Adrenal gland (tissue), 12 donors: ENCODE data around the gene STMN1. TPM values are rescaled to one million over a fixed set of nuclear protein-coding genes. Genes with fewer than 3 reads are reported as not detected.
"Not testable (repeated sequence)": the region's sequence is repeated elsewhere in the genome, so short reads cannot be mapped to it uniquely, and the experiment has no call there.

Experiments
- DNase-seq, 7 donors: peaks; one replicate each; pipeline ENCODE4 v3.0.0-alpha.2; 2019 to 2020
- H3K27ac ChIP-seq, 5 donors: fragments of 200-600 bp; sonication (generic) in 4 of 5; 1 replicate in 3 of 5; 2 replicates in 2 of 5; pipeline versions ENCODE4 v1.5.1 to v1.8.0; 2016 to 2020; ENCODE audit warnings: mild to moderate bottlenecking in 1 of 5
- H3K27me3 ChIP-seq: fragments of 200-600 bp; 2 replicates; pipeline ENCODE4 v1.8.0; 2021
- H3K36me3 ChIP-seq, 2 donors: fragments of 200-600 bp; replicated peaks in 1 of 2; 1 replicate in 1 of 2; 2 replicates in 1 of 2; pipeline versions ENCODE4 v1.5.1 to v1.8.0; 2018 to 2022
- H3K4me1 ChIP-seq, 2 donors: fragments of 200-600 bp; replicated peaks in 1 of 2; 1 replicate in 1 of 2; 2 replicates in 1 of 2; pipeline versions ENCODE4 v1.5.1 to v1.8.0; 2018 to 2021
- H3K4me3 ChIP-seq, 4 donors: fragments of 200-600 bp; sonication (generic) in 3 of 4; one replicate each; pipeline ENCODE4 v1.5.1; 2016 to 2018
- H3K9me3 ChIP-seq, 3 donors: fragments of 200-600 bp; sonication (generic) in 1 of 3; replicated peaks in 1 of 3; 1 replicate in 2 of 3; 2 replicates in 1 of 3; pipeline versions ENCODE4 v1.5.1 to v1.8.0; 2016 to 2021
- CTCF ChIP-seq, 6 experiments: fragments of 450-650 bp in 4 of 6; fragments of 200-600 bp in 2 of 6; sonication (generic) in 1 of 6; IDR thresholded peaks; 1 replicate in 5 of 6; 2 replicates in 1 of 6; pipeline versions ENCODE4 v1.5.1 to v1.8.0; 2016 to 2021; ENCODE audit warnings: antibody characterized with exemption in 6 of 6, mild to moderate bottlenecking in 2 of 6, moderate library complexity in 1 of 6
- POLR2A ChIP-seq, 2 donors: fragments of 450-650 bp; IDR thresholded peaks; one replicate each; pipeline ENCODE4 v1.6.1; 2017; ENCODE audit warnings: antibody characterized with exemption in 2 of 2, mild to moderate bottlenecking in 2 of 2, moderate library complexity in 1 of 2
- WGBS, 4 donors: extraction: QIAGEN DNeasy Blood & Tissue Kit in 2 of 4; methylation state at CpG; one replicate each; pipeline versions ENCODE4 v1.1.5 to v1.1.7; 2013 to 2017; 5-methylcytosine and 5-hydroxymethylcytosine counted together
- intact Hi-C, 2 donors: fragments of 100-400 bp; cut with DNase I; formaldehyde crosslinking; loops; one replicate each; pipeline versions ENCODE4 v1.14.1 to v1.15.0; 2022 to 2023
- polyA plus RNA-seq, 3 donors: library from polyadenylated mRNA; stranded (reverse); fragments of 200-250 nt in 2 of 3; fragments of 350-450 nt in 1 of 3; fragmentation: Illumina TruSeq in 1 of 3; extraction: RNeasy Lipid Tissue Mini Kit (QIAGEN cat#74804) in 1 of 3; gene quantifications; one replicate each; pipeline ENCODE4 v1.2.3, GENCODE V29; 2013 to 2014
- total RNA-seq, 9 donors: library from RNA; depleted of rRNA in 4 of 9; stranded (reverse); fragments of >200 nt in 4 of 9; fragments of 120-200 nt in 1 of 9; fragmentation: NEBNext Ultra II Directional in 1 of 9; extraction: Animal tissue kit (Norgen Biotek cat#: 25700) in 1 of 9; gene quantifications; one replicate each; pipeline versions ENCODE4 v1.1.0 to v1.2.4, GENCODE V29; 2013 to 2023
- donor health status: healthy with polysubstance abuse.
- donor health status: Bipolar disorder and iron deficiency.
- donor health status: DM: yes; HTN: yes; CAD: no.
- donor health status: DM: no; HTN: no; CAD: no.
- donor health status: DM: no; HTN: no; CAD: no.
- donor health status: DM: yes; HTN: yes; CAD: no.

Gene STMN1
- total and polyA plus RNA-seq, 12 donors, result 7.9 to 242 (median 28.0) TPM

- Histone ChIP-seq H3K27ac (no peak overlapping the region), H3K27me3 (no peaks in the 10 kb centered on the region), H3K36me3 (no peaks in the 10 kb centered on the region), H3K9me3 (no peaks in the 10 kb centered on the region), H3K4me1 (no peaks in the 10 kb centered on the region), H3K4me3 (no peak overlapping the region)
- intact Hi-C loops, result no loop called here
- no peak for TF ChIP-seq POLR2A (IDR thresholded peaks at IDR 0.05)
- TF ChIP-seq CTCF (IDR thresholded peaks at IDR 0.05), result no peak
- DNase-seq, result no peak
- WGBS, 4 donors, result 45 to 63% (median 58%) methylated on average over 4 of the region's 4 CpGs
Measured at GRCh38 chr1:25952841-25953401, 46.7 kb upstream of the STMN1 start.

GRCh38 chr1:25948641-25949040 lies 42.4 kb upstream of the STMN1 start:
- no peak for TF ChIP-seq CTCF (IDR thresholded peaks at IDR 0.05)
- TF ChIP-seq POLR2A (IDR thresholded peaks at IDR 0.05), result no peak
- Histone ChIP-seq H3K27me3 (no peaks in the 10 kb centered on the region), H3K36me3 (no peaks in the 10 kb centered on the region), H3K4me3 (no peak overlapping the region), H3K4me1 (no peaks in the 10 kb centered on the region), H3K27ac (no peak overlapping the region), H3K9me3 (no peaks in the 10 kb centered on the region)
- 91 to 98% (median 93%) methylated on average over 4 of the region's 4 CpGs for WGBS, 4 donors
- intact Hi-C loops, result no loop called here
- DNase-seq, result no peak

- intact Hi-C loops, result no loop called here
- Histone ChIP-seq H3K36me3 (no peaks in the 10 kb centered on the region), H3K4me3 (no peak overlapping the region), H3K27ac (no peak overlapping the region), H3K9me3 (no peaks in the 10 kb centered on the region), H3K27me3 (no peaks in the 10 kb centered on the region), H3K4me1 (no peaks in the 10 kb centered on the region)
- WGBS, 4 donors, result 83 to 97% (median 89%) methylated on average over 2 of the region's 2 CpGs
- TF ChIP-seq POLR2A (IDR thresholded peaks at IDR 0.05), result no peak
- no peak for DNase-seq
Measured at GRCh38 chr1:25947027-25947426, 40.8 kb upstream of the STMN1 start.

- intact Hi-C loops, result no loop called here
- TF ChIP-seq CTCF (IDR thresholded peaks at IDR 0.05) (no peak), POLR2A (IDR thresholded peaks at IDR 0.05) (no peak)
- 81 to 92% (median 86%) methylated on average over 5 of the region's 5 CpGs for WGBS, 4 donors
- H3K4me1 ChIP-seq, result no peaks in the 10 kb centered on the region
- DNase-seq, result no peak
- H3K27ac ChIP-seq, result no peak overlapping the region
- H3K27me3 ChIP-seq, result no peaks in the 10 kb centered on the region
- H3K4me3 ChIP-seq, result no peak overlapping the region
- no peaks in the 10 kb centered on the region for H3K36me3 ChIP-seq
- H3K9me3 ChIP-seq, result no peaks in the 10 kb centered on the region
Measured at GRCh38 chr1:25945761-25946160, 39.5 kb upstream of the STMN1 start.

GRCh38 chr1:25944986-25945385 lies 38.8 kb upstream of the STMN1 start:
- Histone ChIP-seq H3K27ac (no peak overlapping the region), H3K4me1 (no peaks in the 10 kb centered on the region), H3K9me3 (no peaks in the 10 kb centered on the region), H3K27me3 (no peaks in the 10 kb centered on the region), H3K36me3 (no peaks in the 10 kb centered on the region), H3K4me3 (no peak overlapping the region)
- intact Hi-C loops, result no loop called here
- no peak for DNase-seq
- WGBS, 4 donors, result 87 to 94% (median 91%) methylated on average over 3 of the region's 3 CpGs
- TF ChIP-seq CTCF (IDR thresholded peaks at IDR 0.05) (no peak), POLR2A (IDR thresholded peaks at IDR 0.05) (no peak)

GRCh38 chr1:25943511-25943910 lies 37.3 kb upstream of the STMN1 start:
- H3K36me3 ChIP-seq, H3K9me3 ChIP-seq, H3K4me3 ChIP-seq, H3K27me3 ChIP-seq, H3K4me1 ChIP-seq, DNase-seq, intact Hi-C loops, H3K27ac ChIP-seq: not testable (repeated sequence)
- WGBS, 4 donors, result 82 to 94% (median 88%) methylated on average over 5 of the region's 5 CpGs
